Measurements from ENCODE around the gene CIC.

GRCh38 chr19:42271861-42272534 lies 2.9 kb downstream of the CIC start:
- TF ChIP-seq POLR2A (IDR thresholded peaks at IDR 0.05), result no peak
- TF ChIP-seq, protein P1, sequence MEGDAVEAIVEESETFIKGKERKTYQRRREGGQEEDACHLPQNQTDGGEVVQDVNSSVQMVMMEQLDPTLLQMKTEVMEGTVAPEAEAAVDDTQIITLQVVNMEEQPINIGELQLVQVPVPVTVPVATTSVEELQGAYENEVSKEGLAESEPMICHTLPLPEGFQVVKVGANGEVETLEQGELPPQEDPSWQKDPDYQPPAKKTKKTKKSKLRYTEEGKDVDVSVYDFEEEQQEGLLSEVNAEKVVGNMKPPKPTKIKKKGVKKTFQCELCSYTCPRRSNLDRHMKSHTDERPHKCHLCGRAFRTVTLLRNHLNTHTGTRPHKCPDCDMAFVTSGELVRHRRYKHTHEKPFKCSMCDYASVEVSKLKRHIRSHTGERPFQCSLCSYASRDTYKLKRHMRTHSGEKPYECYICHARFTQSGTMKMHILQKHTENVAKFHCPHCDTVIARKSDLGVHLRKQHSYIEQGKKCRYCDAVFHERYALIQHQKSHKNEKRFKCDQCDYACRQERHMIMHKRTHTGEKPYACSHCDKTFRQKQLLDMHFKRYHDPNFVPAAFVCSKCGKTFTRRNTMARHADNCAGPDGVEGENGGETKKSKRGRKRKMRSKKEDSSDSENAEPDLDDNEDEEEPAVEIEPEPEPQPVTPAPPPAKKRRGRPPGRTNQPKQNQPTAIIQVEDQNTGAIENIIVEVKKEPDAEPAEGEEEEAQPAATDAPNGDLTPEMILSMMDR (IDR thresholded peaks at IDR 0.05), result no peak

All from body of pancreas (tissue), 4 donors.